Measurements from ENCODE around the gene MST1R. TPM values are rescaled to one million over a fixed set of nuclear protein-coding genes. Genes with fewer than 3 reads are reported as not detected.
"Not testable (repeated sequence)": the region's sequence is repeated elsewhere in the genome, so short reads cannot be mapped to it uniquely, and the experiment has no call there.

MST1R gene
- total RNA-seq, 4 donors from 2014 or later: 29.7 to 62.5 (median 48.8) TPM

GRCh38 chr3:49937090-49937489 is 33.4 kb upstream of the MST1R start:
- WGBS, 2 donors: 55 to 62% methylated on average over 3 of the region's 3 CpGs
- no peak for DNase-seq (ENCODE audit: low spot score in 2 of 2)
- intact Hi-C loops (cut with DNase I; ENCODE audit: low total_unique reads): no loop called here

GRCh38 chr3:49932281-49932680 is 28.6 kb upstream of the MST1R start:
- intact Hi-C loops (cut with DNase I; ENCODE audit: low total_unique reads); DNase-seq (ENCODE audit: low spot score in 2 of 2); H3K4me3 ChIP-seq (ENCODE audit: low read depth, poor library complexity, severe bottlenecking): not testable (repeated sequence)
- WGBS, 2 donors: 92 to 95% methylated on average over 15 of the region's 15 CpGs

More at GRCh38 chr3:49937090-49937489, 33.4 kb upstream of the MST1R start:
- no peak overlapping the region for H3K4me3 ChIP-seq (ENCODE audit: low read depth, poor library complexity, severe bottlenecking)
- TF ChIP-seq POLR2A (IDR thresholded peaks at IDR 0.05) (no peak), CTCF (IDR thresholded peaks at IDR 0.05) (no peak)

- intact Hi-C loops (cut with DNase I; ENCODE audit: low total_unique reads): no loop called here
- WGBS, 2 donors: 84 to 100% methylated on average over 1 of the region's 1 CpG
- H3K4me3 ChIP-seq (ENCODE audit: low read depth, poor library complexity, severe bottlenecking): no peak overlapping the region
- DNase-seq (ENCODE audit: low spot score in 2 of 2): no peak
- no peak for TF ChIP-seq POLR2A (IDR thresholded peaks at IDR 0.05)
- TF ChIP-seq CTCF (IDR thresholded peaks at IDR 0.05): no peak
Measured at GRCh38 chr3:49930922-49931321, 27.2 kb upstream of the MST1R start.

GRCh38 chr3:49930168-49930690 is 26.6 kb upstream of the MST1R start:
- 30% methylated on average over 16 of the region's 16 CpGs for WGBS, 2 donors
- no peak for DNase-seq (ENCODE audit: low spot score in 2 of 2)
- intact Hi-C loops (cut with DNase I; ENCODE audit: low total_unique reads): no loop called here
- TF ChIP-seq CTCF (IDR thresholded peaks at IDR 0.05) (no peak), POLR2A (IDR thresholded peaks at IDR 0.05) (no peak)
- no peak overlapping the region for H3K4me3 ChIP-seq (ENCODE audit: low read depth, poor library complexity, severe bottlenecking)

GRCh38 chr3:49929291-49930167 is 25.9 kb upstream of the MST1R start, which contains the start of gene MON1A:
MON1A (minus strand) TSS chr3:49929811; CDS start chr3:49913346, 16,465 bp downstream.
- H3K4me3 ChIP-seq (ENCODE audit: low read depth, poor library complexity, severe bottlenecking): peak within 1 kb of the TSS; percentile 64
- intact Hi-C loops (cut with DNase I; ENCODE audit: low total_unique reads): no loop called here
- TF ChIP-seq POLR2A (IDR thresholded peaks at IDR 0.05) (no peak), CTCF (IDR thresholded peaks at IDR 0.05) (no peak)
- DNase-seq (ENCODE audit: low spot score in 2 of 2): peak; percentile 93 to 99
- WGBS, 2 donors: 1 to 3% methylated on average over 12 to 38 of the region's 56 CpGs

GRCh38 chr3:49928481-49929017 is 24.9 kb upstream of the MST1R start:
- TF ChIP-seq CTCF (IDR thresholded peaks at IDR 0.05): no peak
- TF ChIP-seq POLR2A (IDR thresholded peaks at IDR 0.05): no peak
- no peak overlapping the region for H3K4me3 ChIP-seq (ENCODE audit: low read depth, poor library complexity, severe bottlenecking)
- intact Hi-C loops (cut with DNase I; ENCODE audit: low total_unique reads): no loop called here
- WGBS, 2 donors: 79 to 80% methylated on average over 5 of the region's 5 CpGs
- no peak for DNase-seq (ENCODE audit: low spot score in 2 of 2)

Data from lower leg skin (tissue), 4 donors.